Measurements from ENCODE around the gene LYRM9. TPM values are rescaled to one million over a fixed set of nuclear protein-coding genes. Genes with fewer than 3 reads are reported as not detected.

The LYRM9 gene
- total and polyA plus RNA-seq, 9 of the 15 experiments (the other 6 are each of a cell fraction or from before 2014, with no cell fraction given), result 0.98 to 4.7 (median 1.8) TPM

DNA sequence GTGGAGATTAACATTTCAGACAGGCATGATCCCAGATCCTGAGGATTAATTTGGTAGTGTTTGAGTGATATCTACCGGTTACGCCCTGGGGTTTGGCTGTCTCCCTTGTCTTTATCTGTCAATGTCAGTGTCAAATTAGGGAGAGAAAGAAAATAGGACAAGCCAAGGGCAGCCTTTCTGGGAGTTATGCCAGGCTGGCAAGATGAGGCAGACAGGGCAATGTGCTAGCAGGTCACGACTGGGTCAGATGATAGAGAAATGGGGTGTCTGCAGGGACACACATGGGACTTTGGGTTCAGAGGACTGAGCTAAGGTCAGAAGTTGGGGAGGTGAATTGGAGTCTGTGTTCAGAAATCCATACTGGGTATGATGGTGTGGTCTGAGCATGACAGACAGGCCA is 27.4 kb upstream of the LYRM9 start:
- WGBS (ENCODE audit: insufficient coverage, low coverage, missing lambda C conversion rate), result 30% methylated on average over 3 of the region's 3 CpGs
- no peak overlapping the region for H3K9ac ChIP-seq (ENCODE audit: insufficient read depth in 1 of 2, low read depth in 2 of 2, low read length in 2 of 2)
- ChIA-PET POLR2A (no interaction called here), CTCF (ENCODE audit: low intra/inter-chr PET ratio) (no interaction called here)
- FAIRE-seq, result no peak
- H3K79me2 ChIP-seq (ENCODE audit: control insufficient read depth, insufficient read depth, low read length), result no peaks in the 10 kb centered on the region
- no peaks in the 10 kb centered on the region for H3K27me3 ChIP-seq (ENCODE audit: control insufficient read depth in 2 of 2, insufficient read depth in 2 of 2, low read length in 2 of 2)
- in situ Hi-C loops (cut with MboI), result no loop called here
- no peaks in the 10 kb centered on the region for H4K20me1 ChIP-seq (replicated peaks; ENCODE audit: control insufficient read depth, insufficient read depth, low read length)
- no peaks in the 10 kb centered on the region for H3K9me3 ChIP-seq (replicated peaks; ENCODE audit: control insufficient read depth, insufficient read depth, low read depth, low read length)
- no peak overlapping the region for H2AFZ ChIP-seq (ENCODE audit: low read depth, low read length)
- TF ChIP-seq, protein P1, sequence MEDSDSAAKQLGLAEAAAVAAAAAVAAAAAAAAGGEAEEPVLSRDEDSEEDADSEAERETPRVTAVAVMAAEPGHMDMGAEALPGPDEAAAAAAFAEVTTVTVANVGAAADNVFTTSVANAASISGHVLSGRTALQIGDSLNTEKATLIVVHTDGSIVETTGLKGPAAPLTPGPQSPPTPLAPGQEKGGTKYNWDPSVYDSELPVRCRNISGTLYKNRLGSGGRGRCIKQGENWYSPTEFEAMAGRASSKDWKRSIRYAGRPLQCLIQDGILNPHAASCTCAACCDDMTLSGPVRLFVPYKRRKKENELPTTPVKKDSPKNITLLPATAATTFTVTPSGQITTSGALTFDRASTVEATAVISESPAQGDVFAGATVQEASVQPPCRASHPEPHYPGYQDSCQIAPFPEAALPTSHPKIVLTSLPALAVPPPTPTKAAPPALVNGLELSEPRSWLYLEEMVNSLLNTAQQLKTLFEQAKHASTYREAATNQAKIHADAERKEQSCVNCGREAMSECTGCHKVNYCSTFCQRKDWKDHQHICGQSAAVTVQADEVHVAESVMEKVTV (CRISPR knock-in tag; IDR thresholded peaks at IDR 0.05), result no peak
- TF ChIP-seq GATAD2B (IDR thresholded peaks at IDR 0.05; ENCODE audit: borderline replicate concordance), result no peak
- TF ChIP-seq NFYB (IDR thresholded peaks at IDR 0.05; ENCODE audit: extremely low read depth, insufficient read length), result no peak
- TF ChIP-seq MAFK (IDR thresholded peaks at IDR 0.05; ENCODE audit: low read length), result no peak
- no peak for TF ChIP-seq PURB (CRISPR knock-in tag; IDR thresholded peaks at IDR 0.05; ENCODE audit: low read depth)
- TF ChIP-seq RBM22 (IDR thresholded peaks at IDR 0.05; ENCODE audit: low read depth, low read length, poor library complexity, severe bottlenecking), result no peak
- no peak for TF ChIP-seq ZNF124 (CRISPR knock-in tag; IDR thresholded peaks at IDR 0.05)
- TF ChIP-seq, protein P2, sequence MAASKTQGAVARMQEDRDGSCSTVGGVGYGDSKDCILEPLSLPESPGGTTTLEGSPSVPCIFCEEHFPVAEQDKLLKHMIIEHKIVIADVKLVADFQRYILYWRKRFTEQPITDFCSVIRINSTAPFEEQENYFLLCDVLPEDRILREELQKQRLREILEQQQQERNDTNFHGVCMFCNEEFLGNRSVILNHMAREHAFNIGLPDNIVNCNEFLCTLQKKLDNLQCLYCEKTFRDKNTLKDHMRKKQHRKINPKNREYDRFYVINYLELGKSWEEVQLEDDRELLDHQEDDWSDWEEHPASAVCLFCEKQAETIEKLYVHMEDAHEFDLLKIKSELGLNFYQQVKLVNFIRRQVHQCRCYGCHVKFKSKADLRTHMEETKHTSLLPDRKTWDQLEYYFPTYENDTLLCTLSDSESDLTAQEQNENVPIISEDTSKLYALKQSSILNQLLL (CRISPR knock-in tag; IDR thresholded peaks at IDR 0.05; ENCODE audit: borderline replicate concordance), result no peak
- TF ChIP-seq HDAC2 (IDR thresholded peaks at IDR 0.05), result no peak
- no peak for TF ChIP-seq HDAC3 (IDR thresholded peaks at IDR 0.05; ENCODE audit: borderline replicate concordance, partially characterized antibody)
- TF ChIP-seq FOXM1 (IDR thresholded peaks at IDR 0.05; ENCODE audit: low read depth), result no peak
- TF ChIP-seq FOXM1 (CRISPR knock-in tag; IDR thresholded peaks at IDR 0.05; ENCODE audit: low read depth), result no peak
- no peak for TF ChIP-seq ZFPM2 (CRISPR knock-in tag; IDR thresholded peaks at IDR 0.05)
- BruUV-seq (replicated peaks), result no TSS peak
- H3K4me3 ChIP-seq, result no peak overlapping the region
- ATAC-seq, result no peak
- H3K4me2 ChIP-seq (ENCODE audit: insufficient read depth, low read length), result no peak overlapping the region
- H3K4me1 ChIP-seq (replicated peaks in 1 of 2; ENCODE audit: control insufficient read depth in 2 of 2, insufficient read depth in 2 of 2, low read length in 2 of 2), result peaks cover 3% of the 10 kb centered on the region in 2 experiments; a peak in 3 of 5 replicates
- no peaks in the 10 kb centered on the region for H3K36me3 ChIP-seq (ENCODE audit: control insufficient read depth, insufficient read depth, low read length)
- no peaks in the 10 kb centered on the region for H3K9me1 ChIP-seq (ENCODE audit: control insufficient read depth, insufficient read depth, low read length)
- no peak for DNase-seq (ENCODE audit: extremely low read depth in 1 of 4, low spot score in 3 of 4)
- H3K27ac ChIP-seq (ENCODE audit: extremely low read depth, low read depth, low read length), result no peak overlapping the region
- intact Hi-C loops (cut with micrococcal nuclease), result no loop called here

Data from K562 (cell line).